Measurements from ENCODE around the gene DCLK2. TPM values are rescaled to one million over a fixed set of nuclear protein-coding genes. Genes with fewer than 3 reads are reported as not detected.

The DCLK2 gene
- total RNA-seq, 1 experiment from 2014 or later = 2.9 TPM

DNA sequence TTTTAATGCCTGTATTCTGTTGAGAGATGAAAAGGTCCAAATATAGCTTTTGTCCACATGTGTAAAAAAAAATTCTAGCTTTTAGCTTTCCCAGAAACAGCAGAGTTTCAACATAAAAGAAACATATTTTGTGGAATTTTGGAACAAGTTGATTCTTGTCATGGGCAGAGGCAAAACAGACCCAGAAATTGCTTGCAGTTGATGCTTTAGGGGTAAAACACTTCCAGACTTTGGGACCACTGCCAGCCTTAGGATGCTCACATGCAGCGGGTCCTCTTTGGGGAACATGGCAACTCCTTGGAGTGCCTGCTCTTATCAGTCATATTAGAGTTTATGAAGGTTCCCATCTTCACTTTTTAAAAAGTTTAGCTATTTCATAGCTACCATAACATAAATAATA is 30.4 kb downstream of the DCLK2 start:
- H3K9me3 ChIP-seq = no peaks in the 10 kb centered on the region
- no peaks in the 10 kb centered on the region for H3K27me3 ChIP-seq (replicated peaks; ENCODE audit: control insufficient read depth, insufficient read depth, low read length)
- Mint-ChIP-seq H3K4me3 (ENCODE audit: unreplicated experiment) (no peak overlapping the region), H3K36me3 (ENCODE audit: insufficient read depth, unreplicated experiment) (no peaks in the 10 kb centered on the region), H3K27me3 (ENCODE audit: insufficient read depth, unreplicated experiment) (no peaks in the 10 kb centered on the region), H3K9me3 (ENCODE audit: unreplicated experiment) (peaks cover 16% of the 10 kb centered on the region), H3K4me1 (ENCODE audit: low read depth, unreplicated experiment) (no peaks in the 10 kb centered on the region), H3K27ac (ENCODE audit: unreplicated experiment) (no peak overlapping the region)
- no peak overlapping the region for H3K4me3 ChIP-seq (ENCODE audit: low read depth, low read length)
- no peaks in the 10 kb centered on the region for H3K36me3 ChIP-seq (ENCODE audit: control insufficient read depth, insufficient read depth, low read length)
- BruUV-seq (replicated peaks) = no TSS peak
- POLR2A ChIA-PET = no interaction called here
- intact Hi-C loops (cut with micrococcal nuclease; ENCODE audit: unreplicated experiment) = no loop called here
- H3K4me1 ChIP-seq = no peaks in the 10 kb centered on the region
- TF ChIP-seq, protein P1, sequence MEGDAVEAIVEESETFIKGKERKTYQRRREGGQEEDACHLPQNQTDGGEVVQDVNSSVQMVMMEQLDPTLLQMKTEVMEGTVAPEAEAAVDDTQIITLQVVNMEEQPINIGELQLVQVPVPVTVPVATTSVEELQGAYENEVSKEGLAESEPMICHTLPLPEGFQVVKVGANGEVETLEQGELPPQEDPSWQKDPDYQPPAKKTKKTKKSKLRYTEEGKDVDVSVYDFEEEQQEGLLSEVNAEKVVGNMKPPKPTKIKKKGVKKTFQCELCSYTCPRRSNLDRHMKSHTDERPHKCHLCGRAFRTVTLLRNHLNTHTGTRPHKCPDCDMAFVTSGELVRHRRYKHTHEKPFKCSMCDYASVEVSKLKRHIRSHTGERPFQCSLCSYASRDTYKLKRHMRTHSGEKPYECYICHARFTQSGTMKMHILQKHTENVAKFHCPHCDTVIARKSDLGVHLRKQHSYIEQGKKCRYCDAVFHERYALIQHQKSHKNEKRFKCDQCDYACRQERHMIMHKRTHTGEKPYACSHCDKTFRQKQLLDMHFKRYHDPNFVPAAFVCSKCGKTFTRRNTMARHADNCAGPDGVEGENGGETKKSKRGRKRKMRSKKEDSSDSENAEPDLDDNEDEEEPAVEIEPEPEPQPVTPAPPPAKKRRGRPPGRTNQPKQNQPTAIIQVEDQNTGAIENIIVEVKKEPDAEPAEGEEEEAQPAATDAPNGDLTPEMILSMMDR (IDR thresholded peaks at IDR 0.05; ENCODE audit: insufficient read depth in 1 of 2, low read depth in 1 of 2, low read length in 1 of 2, severe bottlenecking in 1 of 2, unreplicated experiment in 1 of 2) = no peak
- CTCF ChIA-PET = no interaction called here
- DNase-seq = no peak

DNA sequence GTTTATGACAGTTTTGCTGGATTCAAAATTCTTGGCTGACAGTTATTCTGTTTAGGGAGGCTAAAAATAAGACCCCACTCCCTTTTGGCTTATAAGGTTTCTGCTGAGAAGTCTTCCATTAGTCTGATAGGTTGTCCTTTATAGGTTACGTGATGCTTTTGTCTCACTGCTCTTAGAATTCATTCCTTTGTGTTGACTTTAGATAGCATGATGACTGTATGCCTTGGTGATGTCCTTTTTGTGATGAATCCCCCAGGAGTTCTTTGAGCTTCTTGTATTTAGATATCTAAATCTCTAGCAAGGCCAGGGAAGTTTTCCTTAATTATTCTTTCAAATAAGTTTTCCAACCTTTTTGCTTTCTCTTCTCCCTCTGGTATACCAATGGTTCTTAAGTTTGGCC is 36.4 kb downstream of the DCLK2 start:
- Mint-ChIP-seq H3K36me3 (ENCODE audit: insufficient read depth, unreplicated experiment) (no peaks in the 10 kb centered on the region), H3K4me3 (ENCODE audit: unreplicated experiment) (no peak overlapping the region), H3K27me3 (ENCODE audit: insufficient read depth, unreplicated experiment) (no peaks in the 10 kb centered on the region), H3K9me3 (ENCODE audit: unreplicated experiment) (peaks cover 32% of the 10 kb centered on the region), H3K4me1 (ENCODE audit: low read depth, unreplicated experiment) (no peaks in the 10 kb centered on the region), H3K27ac (ENCODE audit: unreplicated experiment) (no peak overlapping the region)
- ChIA-PET POLR2A (no interaction called here), CTCF (no interaction called here)
- DNase-seq = no peak
- H3K36me3 ChIP-seq (ENCODE audit: control insufficient read depth, insufficient read depth, low read length) = no peaks in the 10 kb centered on the region
- H3K27me3 ChIP-seq (replicated peaks; ENCODE audit: control insufficient read depth, insufficient read depth, low read length) = no peaks in the 10 kb centered on the region
- no peak overlapping the region for H3K4me3 ChIP-seq (ENCODE audit: low read depth, low read length)
- peaks cover 7% of the 10 kb centered on the region for H3K4me1 ChIP-seq
- no peaks in the 10 kb centered on the region for H3K9me3 ChIP-seq
- no TSS peak for BruUV-seq (replicated peaks)
- intact Hi-C loops (cut with micrococcal nuclease; ENCODE audit: unreplicated experiment) = no loop called here
- TF ChIP-seq, protein P1 (IDR thresholded peaks at IDR 0.05; ENCODE audit: insufficient read depth in 1 of 2, low read depth in 1 of 2, low read length in 1 of 2, severe bottlenecking in 1 of 2, unreplicated experiment in 1 of 2) = no peak

DNA sequence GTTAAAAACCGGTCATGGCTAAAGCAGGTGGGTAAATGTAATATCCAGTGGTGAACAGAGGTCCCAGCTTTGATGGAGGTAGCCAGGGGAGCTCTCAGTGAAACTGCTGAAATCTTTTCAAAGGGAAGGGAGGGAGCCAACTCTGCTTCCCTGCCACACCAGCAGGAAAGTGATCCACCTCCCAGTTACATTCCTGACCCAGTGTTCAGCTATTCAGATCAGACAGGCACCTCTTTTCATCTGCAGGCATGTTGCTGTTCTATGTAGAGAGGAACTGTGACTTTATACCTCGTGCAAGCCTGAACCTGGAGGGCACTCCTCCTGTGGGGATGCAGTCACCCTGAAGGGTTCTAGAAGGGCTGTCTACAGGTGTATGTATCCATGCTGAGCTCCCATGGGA is 37.6 kb downstream of the DCLK2 start:
- CTCF ChIA-PET = no interaction called here
- intact Hi-C loops (cut with micrococcal nuclease; ENCODE audit: unreplicated experiment) = no loop called here

More for the DNA sequence above, 37.6 kb downstream of the DCLK2 start:
- Histone ChIP-seq H3K4me1 (peaks cover 13% of the 10 kb centered on the region), H3K36me3 (ENCODE audit: control insufficient read depth, insufficient read depth, low read length) (no peaks in the 10 kb centered on the region), H3K4me3 (ENCODE audit: low read depth, low read length) (no peak overlapping the region), H3K9me3 (no peaks in the 10 kb centered on the region), H3K27me3 (replicated peaks; ENCODE audit: control insufficient read depth, insufficient read depth, low read length) (no peaks in the 10 kb centered on the region)
- peaks cover 32% of the 10 kb centered on the region for H3K9me3 Mint-ChIP-seq (ENCODE audit: unreplicated experiment)
- no peaks in the 10 kb centered on the region for H3K4me1 Mint-ChIP-seq (ENCODE audit: low read depth, unreplicated experiment)
- BruUV-seq (replicated peaks) = no TSS peak
- H3K36me3 Mint-ChIP-seq (ENCODE audit: insufficient read depth, unreplicated experiment) = no peaks in the 10 kb centered on the region
- no peaks in the 10 kb centered on the region for H3K27me3 Mint-ChIP-seq (ENCODE audit: insufficient read depth, unreplicated experiment)
- no peak for DNase-seq
- POLR2A ChIA-PET = no interaction called here
- H3K4me3 Mint-ChIP-seq (ENCODE audit: unreplicated experiment) = no peak overlapping the region
- H3K27ac Mint-ChIP-seq (ENCODE audit: unreplicated experiment) = no peak overlapping the region
- TF ChIP-seq, protein P1 (IDR thresholded peaks at IDR 0.05; ENCODE audit: insufficient read depth in 1 of 2, low read depth in 1 of 2, low read length in 1 of 2, severe bottlenecking in 1 of 2, unreplicated experiment in 1 of 2) = no peak
